Effector memory CD8-positive, alpha-beta T cell (primary cell): ENCODE measurements around the gene KLHL22.
"Not testable (repeated sequence)": the region's sequence is repeated elsewhere in the genome, so short reads cannot be mapped to it uniquely, and the experiment has no call there.

ENCODE experiments used
- ATAC-seq: fragments of 150-1000 bp; cut with Tn5 transposase; replicated peaks from 2 replicates; pipeline ENCODE4 v1.10.0; 2021; ENCODE audit warnings: mild to moderate bottlenecking, moderate library complexity
- DNase-seq, 3 experiments: peaks; one replicate each; pipeline ENCODE4 v3.0.0; 2021
- H3K27ac Mint-ChIP-seq, 2 donors: one replicate each; pipeline ENCODE4 v1.8.0; 2022; ENCODE audit warnings: mild to moderate bottlenecking in 2 of 2, mixed read lengths in 2 of 2, moderate library complexity in 2 of 2
- H3K27me3 Mint-ChIP-seq, 2 donors: one replicate each; pipeline ENCODE4 v1.8.0; 2022; ENCODE audit warnings: mixed read lengths in 2 of 2
- H3K36me3 Mint-ChIP-seq: one replicate; pipeline ENCODE4 v1.8.0; 2022; ENCODE audit warnings: mild to moderate bottlenecking, moderate library complexity, mixed read lengths; ENCODE audit not compliant: insufficient read depth
- H3K4me1 Mint-ChIP-seq, 2 donors: one replicate each; pipeline ENCODE4 v1.8.0; 2022; ENCODE audit warnings: low read depth in 2 of 2, mixed read lengths in 2 of 2
- H3K4me3 Mint-ChIP-seq, 2 donors: one replicate each; pipeline ENCODE4 v1.8.0; 2022; ENCODE audit warnings: mild to moderate bottlenecking in 2 of 2, mixed read lengths in 2 of 2, moderate library complexity in 2 of 2
- H3K9me3 Mint-ChIP-seq, 2 donors: one replicate each; pipeline ENCODE4 v1.8.0; 2022; ENCODE audit warnings: mixed read lengths in 2 of 2

KLHL22 gene

DNA sequence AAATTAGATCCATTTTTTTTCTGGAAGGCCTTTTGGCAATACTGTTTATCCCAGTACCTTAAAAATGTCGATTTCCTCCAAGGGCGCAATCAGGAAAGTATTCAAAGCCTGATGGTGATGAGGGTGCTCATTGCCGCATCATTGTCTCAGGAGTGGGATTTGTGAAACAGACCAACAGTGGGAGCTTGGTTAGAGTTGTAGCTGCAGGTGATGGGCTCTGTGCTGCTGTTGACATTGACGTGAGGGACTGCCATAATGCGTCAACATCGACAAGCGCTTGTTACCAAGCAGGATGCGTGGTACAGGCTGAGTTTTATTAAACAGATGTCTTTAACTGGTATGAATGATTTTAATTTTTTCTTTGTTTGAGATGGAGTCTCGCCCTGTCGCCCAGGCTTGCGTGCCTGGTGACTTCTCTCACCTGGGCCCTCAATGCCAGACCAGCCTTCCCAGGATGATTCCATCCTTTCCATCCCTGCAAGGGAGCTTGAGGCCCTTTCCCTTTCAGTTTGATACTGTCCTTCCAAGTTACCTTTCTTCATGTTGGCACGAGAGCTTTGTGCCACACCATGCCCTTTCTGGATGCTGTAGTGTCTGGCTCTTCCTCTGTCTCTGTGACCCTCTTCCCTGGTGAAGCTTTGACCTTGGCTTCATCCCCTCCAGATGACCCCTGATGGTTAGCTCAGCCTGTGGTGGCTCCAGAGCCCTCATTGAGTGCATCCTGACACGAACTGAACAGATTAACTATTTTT, 22.4 kb upstream of the KLHL22 start:
- no peaks in the 10 kb centered on the region for H3K27me3 Mint-ChIP-seq
- H3K4me1 Mint-ChIP-seq, result peaks cover 59 to 68% of the 10 kb centered on the region in 2 donors
- ATAC-seq, result no peak
- H3K27ac Mint-ChIP-seq, result peak overlapping the region; percentile 92 to 94
- no peaks in the 10 kb centered on the region for H3K9me3 Mint-ChIP-seq
- DNase-seq, result no peak
- H3K36me3 Mint-ChIP-seq, result peaks cover 54% of the 10 kb centered on the region
- H3K4me3 Mint-ChIP-seq, result peak overlapping the region; percentile 45 to 61

DNA sequence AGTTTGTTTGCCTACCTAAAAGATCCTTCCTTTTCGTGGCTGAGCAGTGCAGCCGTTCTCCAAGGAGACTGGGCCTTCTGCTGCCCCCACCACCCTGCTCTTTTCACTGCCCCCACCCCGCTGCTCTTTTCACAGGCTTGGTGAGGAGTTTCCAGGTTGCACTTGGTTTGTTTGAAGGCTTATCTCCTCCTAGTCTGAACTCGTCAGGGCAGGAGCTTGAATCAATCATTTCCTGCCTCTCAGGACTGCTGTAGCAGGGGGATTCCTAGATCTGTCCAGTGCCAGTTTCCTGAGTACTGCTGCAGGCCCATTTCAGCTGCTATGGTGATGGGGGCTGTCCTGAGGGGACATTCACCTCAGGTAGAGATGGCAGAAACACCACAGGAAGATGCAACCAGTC, 21.8 kb upstream of the KLHL22 start:
- peaks cover 55% of the 10 kb centered on the region for H3K36me3 Mint-ChIP-seq
- peaks cover 54 to 64% of the 10 kb centered on the region in 2 donors for H3K4me1 Mint-ChIP-seq
- H3K4me3 Mint-ChIP-seq, result peak overlapping the region; percentile 21 to 61
- no peak for DNase-seq
- no peaks in the 10 kb centered on the region for H3K9me3 Mint-ChIP-seq
- H3K27ac Mint-ChIP-seq, result peak overlapping the region; percentile 92 to 94
- ATAC-seq, result peak; percentile 52
- no peaks in the 10 kb centered on the region for H3K27me3 Mint-ChIP-seq

DNA sequence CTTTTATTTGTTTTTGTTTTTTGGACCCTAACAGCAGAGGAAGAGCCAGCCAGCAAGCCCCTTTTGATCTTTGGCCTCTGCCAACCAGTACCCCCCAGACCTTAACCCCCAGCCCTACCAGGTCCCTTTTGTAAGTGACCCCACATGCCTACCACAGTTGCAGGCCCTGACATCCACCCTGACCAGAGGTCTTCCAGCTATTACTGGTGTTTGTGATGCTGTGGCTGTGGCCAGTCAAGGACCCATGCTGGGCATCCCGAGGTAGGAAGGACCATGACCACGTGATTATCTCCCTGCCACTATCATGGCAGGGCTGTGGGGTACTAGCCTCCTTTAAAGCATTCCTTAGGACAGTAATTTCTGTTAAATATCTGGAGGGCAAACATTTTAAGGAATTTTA, 20.8 kb upstream of the KLHL22 start:
- Mint-ChIP-seq H3K4me1 (peaks cover 55 to 67% of the 10 kb centered on the region in 2 donors), H3K36me3 (peaks cover 55% of the 10 kb centered on the region)

DNA sequence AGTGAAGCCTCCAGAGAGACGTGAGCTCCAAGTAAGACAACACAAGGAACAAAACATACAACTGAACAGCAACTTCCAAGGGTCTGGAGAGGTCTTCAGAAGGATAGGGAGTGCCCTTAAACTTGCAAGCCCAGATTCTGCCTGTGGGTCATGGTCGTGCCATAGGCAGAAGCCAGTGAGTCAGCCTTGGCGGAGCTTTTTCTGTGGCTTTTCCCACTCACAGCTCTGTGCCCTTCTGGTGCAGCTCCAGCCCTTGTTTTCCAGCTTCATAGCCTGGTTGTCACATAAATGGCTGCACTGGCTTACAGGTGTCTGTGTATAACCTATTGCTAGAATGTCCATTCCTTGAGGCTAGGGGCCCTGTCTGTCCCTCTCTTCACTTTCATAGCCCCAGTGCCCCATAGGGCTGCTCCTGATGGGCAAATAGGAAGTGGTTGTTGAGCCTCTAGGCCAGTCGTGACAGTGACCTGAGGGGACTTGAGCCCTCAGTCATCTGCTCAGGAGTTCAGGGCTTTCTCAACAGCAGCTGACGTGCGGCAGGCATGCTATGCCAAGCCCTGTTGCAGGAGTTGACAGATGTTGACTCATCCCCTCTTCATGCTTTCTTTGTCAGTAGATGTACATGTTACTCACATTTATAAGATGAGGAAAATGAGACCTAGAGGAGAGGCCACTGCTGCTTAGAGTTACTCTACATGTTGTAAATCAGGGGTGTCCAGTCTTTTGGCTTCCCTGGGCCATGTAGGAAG, 19.2 kb upstream of the KLHL22 start:
- ATAC-seq (no peak), DNase-seq (no peak)
- Mint-ChIP-seq H3K36me3 (peaks cover 50% of the 10 kb centered on the region), H3K4me1 (peaks cover 57 to 72% of the 10 kb centered on the region in 2 donors), H3K27me3 (no peaks in the 10 kb centered on the region), H3K9me3 (no peaks in the 10 kb centered on the region), H3K27ac (peak overlapping the region; percentile 53 to 65), H3K4me3 (peak overlapping the region in 1 of 2 donors; percentile 9)

More for the DNA sequence above, 20.8 kb upstream of the KLHL22 start:
- Mint-ChIP-seq H3K4me3 (no peak overlapping the region), H3K27ac (peak overlapping the region; percentile 92 to 94), H3K27me3 (no peaks in the 10 kb centered on the region), H3K9me3 (no peaks in the 10 kb centered on the region)
- DNase-seq (no peak), ATAC-seq (no peak)

DNA sequence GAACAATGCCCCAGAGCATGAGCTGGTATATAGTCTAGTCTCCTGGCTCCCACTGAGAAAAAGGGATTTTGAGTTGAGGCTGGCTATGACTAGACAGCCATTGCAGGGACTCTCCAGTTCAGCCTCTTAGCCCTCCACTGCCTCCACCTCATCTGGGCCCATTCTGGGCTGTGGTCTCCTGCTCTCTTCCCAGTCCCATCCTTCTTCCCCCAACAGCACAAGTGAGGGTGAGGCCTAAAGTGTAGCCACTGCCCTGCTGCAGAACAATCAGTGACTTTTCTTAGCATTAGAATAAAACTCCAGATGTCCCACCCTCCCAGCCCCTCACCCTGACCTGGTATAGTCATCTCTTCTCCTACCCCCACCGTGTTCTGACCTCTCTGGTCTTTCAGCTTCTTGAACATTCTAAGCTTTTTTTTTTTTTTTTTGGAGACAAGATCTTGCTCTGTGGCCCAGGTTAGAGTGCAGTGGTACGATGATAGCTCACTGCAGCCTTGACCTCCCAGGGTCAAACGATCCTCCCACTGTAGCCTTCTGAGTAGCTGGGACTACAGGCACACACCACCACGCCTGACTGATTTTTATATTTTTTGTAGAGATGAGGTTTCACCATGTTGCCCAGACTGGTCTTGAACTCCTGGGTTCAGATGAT, 16.1 kb upstream of the KLHL22 start:
- DNase-seq, result no peak
- peaks cover 63 to 75% of the 10 kb centered on the region in 2 donors for H3K4me1 Mint-ChIP-seq
- no peaks in the 10 kb centered on the region for H3K27me3 Mint-ChIP-seq
- no peak for ATAC-seq
- peak overlapping the region; percentile 94 to 97 for H3K27ac Mint-ChIP-seq
- peak overlapping the region; percentile 50 to 96 for H3K4me3 Mint-ChIP-seq
- H3K9me3 Mint-ChIP-seq, result no peaks in the 10 kb centered on the region
- peaks cover 53% of the 10 kb centered on the region for H3K36me3 Mint-ChIP-seq

DNA sequence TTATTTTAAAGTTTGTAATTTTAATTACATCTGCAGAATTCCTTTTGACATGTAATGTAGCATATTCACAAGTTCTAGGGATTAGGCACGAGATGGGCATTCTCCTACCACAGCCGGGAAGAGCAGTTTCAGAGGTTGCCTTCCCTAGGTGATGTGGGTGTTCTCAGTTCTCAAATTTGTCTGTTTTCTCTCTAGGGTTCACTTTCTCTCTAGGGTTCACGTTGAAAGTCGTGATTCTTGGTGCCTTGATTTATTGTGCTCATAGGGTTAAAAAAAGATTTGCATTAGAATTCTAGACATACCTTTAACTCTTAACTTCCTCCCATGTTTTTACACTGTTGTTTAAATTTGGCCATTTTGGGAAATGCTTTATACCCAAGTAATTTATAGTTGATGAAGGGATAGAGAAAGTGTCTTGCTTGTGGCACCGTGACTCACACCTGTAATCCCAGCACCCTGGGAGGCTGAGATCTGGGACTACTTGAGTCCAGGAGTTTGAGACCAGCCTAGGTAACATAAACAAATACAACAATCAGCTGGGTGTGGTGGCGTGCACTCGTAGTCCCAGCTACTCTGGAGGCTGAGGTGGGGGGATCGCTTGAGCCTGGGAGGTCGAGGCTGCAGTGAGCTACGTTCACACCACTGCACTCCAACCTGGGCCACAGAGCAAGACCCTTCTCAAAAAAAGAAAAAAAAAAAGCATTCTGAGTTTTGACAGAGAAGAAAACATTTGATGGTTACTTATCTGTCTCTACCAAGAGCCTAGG, 15.4 kb upstream of the KLHL22 start:
- Mint-ChIP-seq H3K9me3 (no peaks in the 10 kb centered on the region), H3K27ac (peak overlapping the region; percentile 94 to 97), H3K36me3 (peaks cover 52% of the 10 kb centered on the region)

DNA sequence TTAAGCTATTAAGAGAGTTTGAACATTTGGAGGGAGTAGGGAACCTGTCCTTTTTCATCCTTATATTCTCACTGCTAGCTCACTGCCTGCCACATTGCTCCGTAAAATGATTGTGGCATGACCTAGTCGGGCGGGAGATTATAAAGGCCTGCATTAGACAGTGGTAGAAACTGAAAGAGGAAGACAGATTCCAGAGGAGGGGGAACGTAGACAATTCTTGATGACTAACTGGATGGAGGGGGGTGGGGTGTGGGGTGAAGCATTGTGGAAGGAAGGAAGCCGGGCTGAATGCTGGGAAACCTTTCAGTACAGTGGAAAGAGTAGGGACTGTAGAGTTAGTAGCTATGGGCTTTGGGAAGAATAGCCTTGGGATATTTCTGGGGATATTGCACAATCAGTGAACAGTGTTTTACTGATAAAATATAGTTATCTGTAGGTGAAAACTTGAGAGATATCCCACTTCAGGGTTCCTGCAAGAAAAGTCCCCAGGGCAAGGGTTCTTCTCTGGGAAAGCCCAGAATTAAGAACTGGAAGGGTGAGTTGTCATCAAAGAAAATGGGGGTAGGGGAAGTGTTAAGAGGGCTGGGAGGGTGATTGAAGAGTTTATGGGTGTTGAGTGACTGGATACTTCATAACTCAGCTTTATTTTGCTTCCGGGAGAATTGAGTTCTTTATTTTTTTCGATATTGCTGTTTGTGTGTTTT, 13.9 kb upstream of the KLHL22 start:
- H3K4me1 Mint-ChIP-seq, result peaks cover 60 to 68% of the 10 kb centered on the region in 2 donors

More for the DNA sequence above, 15.4 kb upstream of the KLHL22 start:
- H3K4me3 Mint-ChIP-seq, result peak overlapping the region; percentile 94 to 96
- DNase-seq (no peak), ATAC-seq (no peak)
- no peaks in the 10 kb centered on the region for H3K27me3 Mint-ChIP-seq
- peaks cover 64 to 75% of the 10 kb centered on the region in 2 donors for H3K4me1 Mint-ChIP-seq

DNA sequence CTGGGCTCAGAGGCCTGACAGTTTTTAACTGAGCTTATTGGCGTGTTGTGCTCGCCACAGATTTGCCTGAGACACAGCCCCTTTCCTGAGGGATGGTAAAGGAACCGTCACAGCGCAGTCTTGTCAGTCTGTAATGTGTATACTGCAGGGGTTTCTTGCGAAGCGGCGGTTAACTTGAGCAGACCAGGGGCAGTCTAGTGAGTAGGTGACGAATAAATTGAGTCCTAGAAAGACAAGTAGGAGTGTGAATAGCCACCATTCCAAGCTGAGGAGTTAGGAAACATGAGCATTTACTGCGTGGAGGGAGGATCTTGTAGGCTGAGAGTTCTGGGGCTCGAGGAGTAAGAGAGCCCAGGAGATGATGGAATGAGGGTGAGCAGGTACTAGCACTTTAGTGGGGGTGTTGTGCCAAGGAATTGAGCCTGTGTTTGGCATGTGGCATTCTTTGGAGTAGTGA, 13.2 kb upstream of the KLHL22 start:
- H3K27ac Mint-ChIP-seq, result peak overlapping the region; percentile 94 to 97
- peak overlapping the region; percentile 94 to 96 for H3K4me3 Mint-ChIP-seq
- no peak for DNase-seq
- peaks cover 53 to 61% of the 10 kb centered on the region in 2 donors for H3K4me1 Mint-ChIP-seq
- ATAC-seq, result no peak
- no peaks in the 10 kb centered on the region for H3K27me3 Mint-ChIP-seq
- no peaks in the 10 kb centered on the region for H3K9me3 Mint-ChIP-seq
- peaks cover 45% of the 10 kb centered on the region for H3K36me3 Mint-ChIP-seq

More for the DNA sequence above, 13.9 kb upstream of the KLHL22 start:
- DNase-seq, result peak in 2 of 3 experiments; percentile 20 to 27
- H3K4me3 Mint-ChIP-seq, result peak overlapping the region; percentile 94 to 96
- H3K9me3 Mint-ChIP-seq, result no peaks in the 10 kb centered on the region
- ATAC-seq, result peak; percentile 45
- H3K27me3 Mint-ChIP-seq, result no peaks in the 10 kb centered on the region
- H3K27ac Mint-ChIP-seq, result peak overlapping the region; percentile 94 to 97
- peaks cover 46% of the 10 kb centered on the region for H3K36me3 Mint-ChIP-seq

DNA sequence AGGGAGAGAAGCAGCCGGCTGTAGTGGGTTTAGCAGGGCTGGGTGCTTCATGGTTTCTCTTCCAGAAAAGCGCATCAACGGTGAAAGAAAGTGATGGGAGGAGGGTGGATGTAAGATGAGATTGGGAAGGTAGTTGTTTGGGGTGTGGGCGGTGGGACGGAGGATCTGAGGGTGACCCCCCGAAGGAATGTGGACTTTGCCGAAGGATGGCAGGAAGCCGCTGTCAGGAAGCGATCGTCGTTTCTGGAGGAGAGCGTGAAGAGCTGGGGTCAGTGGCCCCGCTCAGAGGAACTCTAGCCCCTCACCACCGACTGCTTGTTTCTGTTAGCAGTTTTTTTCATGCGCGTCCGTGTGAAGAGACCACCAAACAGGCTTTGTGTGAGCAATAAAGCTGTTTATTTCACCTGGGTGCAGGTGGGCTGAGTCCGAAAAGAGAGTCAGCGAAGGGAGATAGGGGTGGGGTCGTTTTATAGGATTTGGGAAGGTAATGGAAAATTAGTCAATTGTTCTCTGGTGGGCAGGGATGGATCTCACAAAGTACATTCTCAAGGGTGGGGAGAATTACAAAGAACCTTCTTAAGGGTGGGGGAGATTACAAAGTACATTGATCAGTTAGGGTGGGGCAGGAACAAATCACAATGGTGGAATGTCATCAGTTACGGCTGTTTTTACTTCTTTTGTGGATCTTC, 12.6 kb upstream of the KLHL22 start:
- ATAC-seq, DNase-seq, H3K27me3 Mint-ChIP-seq, H3K9me3 Mint-ChIP-seq: not testable (repeated sequence)
- H3K4me1 Mint-ChIP-seq, result peaks cover 49 to 55% of the 10 kb centered on the region in 2 donors
- H3K27ac Mint-ChIP-seq, result peak overlapping the region; percentile 94 to 97
- H3K36me3 Mint-ChIP-seq, result peaks cover 39% of the 10 kb centered on the region
- H3K4me3 Mint-ChIP-seq, result peak overlapping the region; percentile 94 to 96

DNA sequence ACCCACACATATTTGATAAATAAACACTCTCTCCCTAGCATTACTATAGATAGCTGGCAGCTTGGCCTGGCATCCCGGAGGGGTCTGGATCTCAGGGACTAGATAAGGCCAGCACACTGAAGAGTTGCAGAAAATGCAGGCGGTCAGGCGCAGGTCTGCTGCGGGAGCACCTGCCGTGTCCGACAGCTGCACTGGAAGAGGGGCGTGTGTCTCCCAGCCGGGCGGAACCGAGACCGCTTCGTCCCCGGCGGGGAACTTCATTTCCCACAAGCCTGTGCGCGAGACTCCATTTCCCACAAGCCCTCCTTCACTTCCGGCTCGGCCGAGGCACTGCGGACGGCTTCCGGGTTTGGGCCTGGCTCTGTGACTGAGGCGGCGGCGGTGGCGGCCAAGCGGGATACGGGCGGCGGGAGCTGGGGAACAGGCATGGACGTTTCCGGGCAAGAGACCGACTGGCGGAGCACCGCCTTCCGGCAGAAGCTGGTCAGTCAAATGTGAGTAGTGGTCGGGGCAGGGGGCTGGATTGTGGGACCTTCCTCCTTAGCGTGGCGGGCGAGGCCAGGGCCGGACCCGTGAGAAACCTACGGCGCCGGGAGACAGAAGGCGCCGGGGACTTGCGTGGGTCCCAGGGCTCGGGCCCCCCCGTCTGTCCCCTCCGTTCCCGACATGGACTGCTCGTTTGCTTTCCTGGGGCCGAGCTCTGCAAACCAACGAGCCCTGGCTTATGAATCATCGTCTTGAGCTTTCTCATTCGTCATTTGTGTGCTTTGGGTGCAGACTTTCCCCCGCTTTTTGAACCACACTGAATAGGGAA, 11.9 kb upstream of the KLHL22 start, which contains the start of gene MED15:
TSS of gene MED15 (plus strand) at position 358 of the 814 bp plus-strand sequence. CDS start at position 427, 69 bp downstream.
- Mint-ChIP-seq H3K27me3 (no peaks in the 10 kb centered on the region), H3K36me3 (peaks cover 34% of the 10 kb centered on the region), H3K9me3 (no peaks in the 10 kb centered on the region), H3K4me1 (peaks cover 48 to 52% of the 10 kb centered on the region in 2 donors), H3K4me3 (peak within 1 kb of the TSS; percentile 94 to 96), H3K27ac (peak within 1 kb of the TSS; percentile 94 to 97)
- DNase-seq (peak; percentile 79 to 84 (median 82)), ATAC-seq (peak; percentile 90)

DNA sequence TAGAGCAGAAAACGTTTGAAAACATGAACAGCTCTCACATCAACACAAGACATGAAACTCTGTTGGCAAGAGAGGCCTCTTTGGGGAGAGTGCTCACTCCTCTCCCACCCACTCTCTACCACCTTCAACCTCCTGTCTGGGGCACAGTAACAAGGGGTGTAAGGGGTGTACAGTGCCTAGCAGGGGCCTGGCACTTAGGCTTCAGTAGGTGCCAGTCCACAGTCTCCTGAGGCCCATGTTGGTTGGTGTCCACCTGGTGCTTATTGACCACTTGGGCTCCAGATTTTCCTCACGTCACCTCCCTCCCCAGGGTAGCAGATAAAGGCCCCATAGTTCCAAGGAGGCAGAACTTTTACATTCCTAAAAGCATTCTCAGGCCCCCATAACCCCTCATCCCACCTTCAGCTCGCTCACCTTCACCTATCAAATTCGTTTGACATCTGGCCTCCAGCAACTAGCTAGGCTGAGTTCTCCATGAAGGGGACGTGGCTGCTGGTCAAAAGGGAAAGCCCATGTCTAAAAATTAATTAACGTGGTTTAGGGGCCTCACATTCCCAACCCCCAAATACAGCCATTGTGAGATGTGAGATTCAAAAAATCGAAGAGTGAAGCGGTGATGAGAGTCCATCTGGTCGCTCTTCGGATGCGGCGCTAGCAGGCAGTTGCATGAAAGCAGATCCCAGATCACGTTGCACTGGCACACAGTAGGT, 11.1 kb upstream of the KLHL22 start:
- H3K27me3 Mint-ChIP-seq, result no peaks in the 10 kb centered on the region
- DNase-seq (no peak), ATAC-seq (no peak)
- H3K4me3 Mint-ChIP-seq, result peak overlapping the region; percentile 94 to 96
- H3K4me1 Mint-ChIP-seq, result peaks cover 42 to 45% of the 10 kb centered on the region in 2 donors
- H3K27ac Mint-ChIP-seq, result peak overlapping the region; percentile 94 to 97
- H3K36me3 Mint-ChIP-seq, result peaks cover 27% of the 10 kb centered on the region
- H3K9me3 Mint-ChIP-seq, result no peaks in the 10 kb centered on the region
